Measurements from ENCODE around the gene SLC4A2.

Gene SLC4A2

GRCh38 chr7:151033864-151034249 is 25.5 kb upstream of the SLC4A2 start:
- TF ChIP-seq GATA3 (IDR thresholded peaks at IDR 0.05; ENCODE audit: low read depth, low read length) (no peak), GATA2 (IDR thresholded peaks at IDR 0.05; ENCODE audit: low read depth, low read length) (no peak)

DNA sequence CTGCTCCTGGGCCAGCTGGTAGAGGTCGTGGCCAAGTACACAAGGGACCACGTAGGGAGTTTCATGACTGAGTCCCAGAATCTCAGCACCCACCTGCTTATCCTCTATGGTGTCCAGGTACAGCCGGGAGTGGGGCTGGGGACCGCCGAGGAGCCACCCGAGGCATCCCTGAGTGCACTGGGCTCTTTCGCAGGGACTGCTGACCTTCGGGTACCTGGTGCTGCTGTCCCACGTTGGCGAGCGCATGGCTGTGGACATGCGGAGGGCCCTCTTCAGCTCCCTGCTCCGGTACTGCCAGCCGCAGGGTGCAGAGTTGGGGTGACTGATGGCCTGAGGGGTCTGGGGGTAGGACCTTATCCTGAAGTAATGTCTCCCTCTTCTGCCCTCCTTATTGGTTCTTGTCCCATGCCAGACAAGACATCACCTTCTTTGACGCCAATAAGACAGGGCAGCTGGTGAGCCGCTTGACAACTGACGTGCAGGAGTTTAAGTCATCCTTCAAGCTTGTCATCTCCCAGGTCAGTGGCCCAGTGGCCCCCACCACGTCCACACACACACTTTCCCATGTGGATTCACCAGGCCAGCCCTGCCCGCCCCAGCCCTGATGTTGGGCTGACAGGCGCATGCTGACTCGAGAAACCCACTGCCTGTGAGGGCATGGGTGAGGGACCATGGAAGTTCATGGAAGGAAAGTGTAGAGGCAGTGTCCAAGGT is 24.9 kb upstream of the SLC4A2 start:
- TF ChIP-seq GATA2 (IDR thresholded peaks at IDR 0.05; ENCODE audit: low read depth, low read length), result no peak

DNA sequence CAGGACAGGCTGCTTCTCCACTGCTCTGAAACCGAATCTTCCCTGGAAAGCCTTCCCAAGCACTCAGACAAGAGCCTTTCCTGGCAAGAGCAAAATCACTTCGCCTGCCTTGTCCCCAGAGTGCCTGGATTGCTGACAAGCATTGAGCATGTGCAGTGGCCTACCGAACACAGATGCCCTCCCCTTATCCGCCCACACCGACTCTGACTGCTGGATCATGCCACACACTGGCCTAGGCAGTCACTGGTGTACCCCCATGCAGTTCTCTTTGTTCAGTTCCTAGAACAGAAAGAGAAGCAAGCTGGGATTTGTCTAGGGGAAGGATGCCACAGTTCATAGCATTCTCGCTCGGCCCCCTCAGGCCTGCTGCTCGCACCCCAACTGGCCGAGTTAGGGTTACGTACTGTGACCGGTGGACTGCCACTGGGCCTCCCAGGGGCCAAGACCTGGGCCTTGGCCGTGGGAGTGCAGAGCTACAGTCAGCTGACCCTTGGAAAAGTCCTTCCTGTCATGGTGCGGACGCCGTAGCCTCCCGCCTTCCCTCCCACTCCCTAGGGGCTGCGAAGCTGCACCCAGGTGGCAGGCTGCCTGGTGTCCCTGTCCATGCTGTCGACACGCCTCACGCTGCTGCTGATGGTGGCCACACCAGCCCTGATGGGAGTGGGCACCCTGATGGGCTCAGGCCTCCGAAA is 24.2 kb upstream of the SLC4A2 start:
- no peak for TF ChIP-seq GATA2 (IDR thresholded peaks at IDR 0.05; ENCODE audit: low read depth, low read length)
- TF ChIP-seq GATA3 (IDR thresholded peaks at IDR 0.05; ENCODE audit: low read depth, low read length), result no peak

DNA sequence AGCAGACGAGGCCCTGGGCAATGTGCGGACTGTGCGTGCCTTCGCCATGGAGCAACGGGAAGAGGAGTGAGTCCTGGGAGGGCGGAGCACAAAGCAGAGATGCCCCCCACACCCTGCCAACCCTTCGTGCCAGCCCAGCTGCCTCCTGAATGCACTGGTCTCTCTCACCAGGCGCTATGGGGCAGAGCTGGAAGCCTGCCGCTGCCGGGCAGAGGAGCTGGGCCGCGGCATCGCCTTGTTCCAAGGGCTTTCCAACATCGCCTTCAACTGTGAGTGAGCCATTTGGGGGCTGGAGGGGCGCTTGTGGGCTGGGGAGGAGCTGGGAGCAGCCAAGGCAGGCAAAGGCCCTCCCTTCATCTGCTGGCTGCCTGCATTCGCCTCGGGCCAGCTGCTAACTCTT is 23.5 kb upstream of the SLC4A2 start:
- TF ChIP-seq GATA3 (IDR thresholded peaks at IDR 0.05; ENCODE audit: low read depth, low read length) (no peak), GATA2 (IDR thresholded peaks at IDR 0.05; ENCODE audit: low read depth, low read length) (no peak)

DNA sequence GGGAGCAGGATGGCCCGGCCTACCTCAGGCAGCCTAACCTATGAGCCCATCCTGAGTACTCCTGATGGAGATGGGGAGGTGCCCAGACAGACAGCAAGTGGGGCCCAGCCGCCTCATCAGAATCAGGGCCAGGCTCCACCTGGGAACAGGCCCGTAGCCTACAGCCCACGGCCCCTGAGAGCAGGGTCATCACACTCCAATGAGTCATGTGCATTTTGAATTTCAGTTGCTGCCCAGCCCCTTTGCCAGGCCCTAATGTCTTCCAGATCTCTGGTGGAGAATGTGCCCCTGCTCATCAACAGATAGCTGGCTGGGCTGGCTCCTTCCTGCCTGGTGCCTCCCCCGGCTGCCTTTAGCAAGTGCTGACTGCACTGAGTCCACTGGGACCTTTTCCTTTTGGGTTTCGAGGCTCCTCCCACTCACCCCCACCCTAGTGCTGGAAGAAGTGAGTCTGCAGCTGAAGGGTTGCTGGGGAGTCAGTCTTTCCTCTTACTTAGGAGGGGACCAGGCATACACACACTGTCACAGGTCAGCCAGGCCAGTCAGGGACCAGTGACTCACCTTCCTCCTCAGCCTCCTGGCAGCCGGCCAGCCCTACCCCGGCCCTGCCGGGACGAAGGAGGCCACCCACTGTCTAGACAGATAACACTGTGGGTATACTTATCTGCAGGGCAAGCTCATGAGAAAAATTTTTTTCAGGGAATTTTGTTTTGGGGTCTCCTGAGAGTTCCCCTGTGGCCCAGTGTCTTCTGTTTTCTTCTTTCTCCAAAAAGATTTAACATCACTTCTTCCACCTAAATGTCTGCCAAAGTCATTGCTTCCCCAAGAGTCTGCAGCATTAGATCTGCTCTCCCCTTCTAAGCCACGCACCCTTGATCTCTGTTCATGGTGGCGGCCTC is 20.2 kb upstream of the SLC4A2 start:
- TF ChIP-seq GATA2 (IDR thresholded peaks at IDR 0.05; ENCODE audit: low read depth, low read length) (peak; percentile 23; the same call in 1 of the 2 replicates), GATA3 (IDR thresholded peaks at IDR 0.05; ENCODE audit: low read depth, low read length) (no peak)

DNA sequence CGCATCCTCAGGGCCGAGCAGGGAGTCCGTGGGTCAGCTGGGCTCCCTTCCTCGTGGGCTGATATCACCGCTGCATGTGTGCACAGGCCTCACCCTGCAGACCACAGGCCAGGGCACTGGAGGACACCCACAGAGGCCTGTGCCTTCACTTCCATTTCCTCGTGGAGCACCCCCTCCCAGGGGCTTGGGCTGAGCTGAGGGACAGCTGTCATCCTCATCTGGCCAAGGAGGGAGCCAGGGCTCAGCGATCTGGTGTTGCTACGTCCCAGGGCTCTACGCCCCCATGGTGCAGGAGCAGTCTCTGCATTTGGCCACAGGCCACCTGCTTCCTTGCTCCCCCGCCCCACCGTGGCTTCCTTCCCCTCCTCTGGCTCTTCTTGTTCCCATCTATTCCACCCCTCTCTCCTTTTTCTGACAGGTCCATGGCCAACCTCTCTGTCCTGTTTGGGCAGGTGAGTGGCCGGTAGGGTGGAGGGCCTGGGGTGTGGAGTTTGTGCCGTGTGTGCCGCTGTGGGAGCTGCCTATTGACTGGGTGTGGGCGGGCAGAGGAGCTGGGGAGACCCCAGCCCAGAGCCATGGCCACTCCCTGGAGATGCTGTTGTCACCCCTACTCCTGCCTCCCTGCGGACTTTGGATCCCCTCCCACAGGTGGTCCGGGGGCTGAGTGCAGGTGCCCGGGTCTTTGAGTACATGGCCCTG is 19.4 kb upstream of the SLC4A2 start:
- TF ChIP-seq GATA2 (IDR thresholded peaks at IDR 0.05; ENCODE audit: low read depth, low read length), result no peak
- no peak for TF ChIP-seq GATA3 (IDR thresholded peaks at IDR 0.05; ENCODE audit: low read depth, low read length)

DNA sequence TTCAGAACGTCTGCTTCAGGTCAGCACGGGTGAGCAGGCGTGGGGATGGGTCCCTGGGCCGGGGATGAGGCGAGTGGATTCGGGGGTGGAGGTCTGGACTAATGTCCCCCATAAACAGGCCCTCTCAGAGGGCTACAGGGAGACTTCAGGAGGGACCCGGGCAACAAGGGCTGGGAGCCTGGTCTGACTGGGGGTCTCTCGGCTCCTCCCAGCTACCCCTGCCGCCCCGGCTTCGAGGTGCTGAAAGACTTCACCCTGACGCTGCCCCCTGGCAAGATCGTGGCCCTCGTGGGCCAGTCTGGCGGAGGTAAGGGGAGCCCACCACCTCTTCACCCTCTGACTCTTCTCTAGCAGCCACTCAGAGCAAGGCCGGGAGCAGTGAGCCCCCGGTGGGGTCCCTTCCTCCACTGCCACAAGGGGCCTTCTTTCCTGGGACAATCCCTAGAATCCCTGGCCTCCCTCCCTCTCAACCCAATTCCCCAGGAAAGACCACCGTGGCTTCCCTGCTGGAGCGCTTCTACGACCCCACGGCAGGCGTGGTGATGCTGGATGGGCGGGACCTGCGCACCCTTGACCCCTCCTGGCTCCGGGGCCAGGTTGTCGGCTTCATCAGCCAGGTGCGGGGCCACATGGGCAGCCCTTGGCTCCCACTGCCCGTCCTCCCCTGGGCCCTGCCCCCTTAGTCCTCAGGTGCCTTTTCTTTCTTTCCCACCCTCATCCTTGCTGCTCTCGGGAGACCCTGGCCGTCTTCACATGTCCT is 18.6 kb upstream of the SLC4A2 start:
- TF ChIP-seq GATA3 (IDR thresholded peaks at IDR 0.05; ENCODE audit: low read depth, low read length) (no peak), GATA2 (IDR thresholded peaks at IDR 0.05; ENCODE audit: low read depth, low read length) (no peak)

DNA sequence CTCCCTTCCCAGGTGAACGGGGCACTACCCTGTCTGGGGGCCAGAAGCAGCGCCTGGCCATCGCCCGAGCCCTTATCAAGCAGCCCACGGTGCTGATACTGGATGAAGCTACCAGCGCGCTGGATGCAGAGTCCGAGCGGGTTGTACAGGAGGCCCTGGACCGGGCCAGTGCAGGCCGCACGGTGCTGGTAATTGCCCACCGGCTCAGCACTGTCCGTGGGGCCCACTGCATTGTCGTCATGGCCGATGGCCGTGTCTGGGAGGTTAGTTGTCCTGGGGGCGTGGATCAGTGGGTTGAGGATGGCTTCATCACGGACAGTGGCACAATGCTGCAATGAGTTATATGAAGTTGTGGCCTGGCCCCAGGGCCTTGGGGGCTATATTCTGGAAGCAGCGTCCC is 15.4 kb upstream of the SLC4A2 start:
- no peak for TF ChIP-seq GATA3 (IDR thresholded peaks at IDR 0.05; ENCODE audit: low read depth, low read length)

- TF ChIP-seq GATA2 (IDR thresholded peaks at IDR 0.05; ENCODE audit: low read depth, low read length), result no peak
- TF ChIP-seq GATA3 (IDR thresholded peaks at IDR 0.05; ENCODE audit: low read depth, low read length), result no peak
Observed at GRCh38 chr7:151045262-151045661, 14.1 kb upstream of the SLC4A2 start.

GRCh38 chr7:151045967-151046366 is 13.4 kb upstream of the SLC4A2 start:
- no peak for TF ChIP-seq GATA2 (IDR thresholded peaks at IDR 0.05; ENCODE audit: low read depth, low read length)
- TF ChIP-seq GATA3 (IDR thresholded peaks at IDR 0.05; ENCODE audit: low read depth, low read length), result no peak

GRCh38 chr7:151046603-151047573 is 12.5 kb upstream of the SLC4A2 start:
- peak; percentile 61 for TF ChIP-seq GATA2 (IDR thresholded peaks at IDR 0.05; ENCODE audit: low read depth, low read length)
- TF ChIP-seq GATA3 (IDR thresholded peaks at IDR 0.05; ENCODE audit: low read depth, low read length), result no peak
